Measurements from ENCODE around the gene PFKFB3.
"Not testable (repeated sequence)": the region's sequence is repeated elsewhere in the genome, so short reads cannot be mapped to it uniquely, and the experiment has no call there.

PFKFB3 gene

GRCh38 chr10:6221971-6222751 is 19.4 kb downstream of the PFKFB3 start:
- FAIRE-seq: no peak

DNA sequence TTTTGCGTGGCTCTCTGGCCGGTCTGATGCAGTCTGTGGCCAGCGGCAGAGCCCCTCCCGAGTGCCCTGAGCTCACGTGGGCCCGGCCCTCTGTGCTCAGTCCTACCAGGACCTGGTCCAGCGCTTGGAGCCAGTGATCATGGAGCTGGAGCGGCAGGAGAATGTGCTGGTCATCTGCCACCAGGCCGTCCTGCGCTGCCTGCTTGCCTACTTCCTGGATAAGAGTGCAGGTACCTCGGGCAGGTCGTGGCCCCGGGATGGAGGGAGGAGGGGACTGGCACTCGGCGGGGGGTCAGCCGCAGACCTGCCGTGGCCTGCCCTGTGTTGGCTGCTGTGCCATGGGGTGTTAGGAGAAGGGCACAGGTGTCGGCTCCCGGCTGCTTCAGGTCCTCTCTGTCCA is 20.0 kb downstream of the PFKFB3 start:
- FAIRE-seq: no peak

DNA sequence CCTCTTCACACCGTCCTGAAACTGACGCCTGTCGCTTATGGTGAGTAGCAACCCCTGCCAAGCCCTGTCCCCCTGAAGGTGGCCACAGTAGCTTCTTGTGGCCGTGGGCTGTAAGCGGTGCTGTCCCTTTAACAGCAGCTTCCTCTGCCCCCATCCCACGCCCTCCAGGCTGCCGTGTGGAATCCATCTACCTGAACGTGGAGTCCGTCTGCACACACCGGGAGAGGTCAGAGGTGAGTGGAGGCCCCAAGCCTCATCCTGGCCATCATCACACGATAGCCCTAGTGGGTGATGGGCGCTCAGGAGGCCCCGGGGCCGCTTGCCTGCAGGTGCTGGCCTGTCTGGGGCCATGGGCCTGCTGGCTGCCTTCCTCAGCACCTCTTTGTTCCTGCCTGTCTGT is 21.2 kb downstream of the PFKFB3 start:
- FAIRE-seq: no peak

DNA sequence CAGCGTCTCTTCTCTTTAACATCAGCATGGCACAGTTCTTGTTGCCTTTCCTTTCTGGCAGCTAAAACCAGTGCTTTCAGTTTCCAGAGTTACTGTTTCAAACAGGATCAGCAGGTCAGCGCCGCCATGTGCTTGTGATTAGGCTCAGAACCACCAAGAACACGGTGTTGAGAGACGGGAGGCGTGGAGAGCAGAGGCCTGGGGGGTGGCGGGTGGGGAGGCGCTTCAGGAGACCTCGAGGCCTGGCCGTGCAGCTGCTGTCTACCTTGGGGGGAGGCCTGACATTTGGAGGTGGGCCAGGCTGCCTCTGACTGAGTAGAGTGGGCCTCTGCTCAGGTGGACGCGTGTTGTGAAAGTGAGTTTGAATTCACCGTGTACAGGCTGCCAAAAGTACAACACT is 22.0 kb downstream of the PFKFB3 start:
- FAIRE-seq: no peak

DNA sequence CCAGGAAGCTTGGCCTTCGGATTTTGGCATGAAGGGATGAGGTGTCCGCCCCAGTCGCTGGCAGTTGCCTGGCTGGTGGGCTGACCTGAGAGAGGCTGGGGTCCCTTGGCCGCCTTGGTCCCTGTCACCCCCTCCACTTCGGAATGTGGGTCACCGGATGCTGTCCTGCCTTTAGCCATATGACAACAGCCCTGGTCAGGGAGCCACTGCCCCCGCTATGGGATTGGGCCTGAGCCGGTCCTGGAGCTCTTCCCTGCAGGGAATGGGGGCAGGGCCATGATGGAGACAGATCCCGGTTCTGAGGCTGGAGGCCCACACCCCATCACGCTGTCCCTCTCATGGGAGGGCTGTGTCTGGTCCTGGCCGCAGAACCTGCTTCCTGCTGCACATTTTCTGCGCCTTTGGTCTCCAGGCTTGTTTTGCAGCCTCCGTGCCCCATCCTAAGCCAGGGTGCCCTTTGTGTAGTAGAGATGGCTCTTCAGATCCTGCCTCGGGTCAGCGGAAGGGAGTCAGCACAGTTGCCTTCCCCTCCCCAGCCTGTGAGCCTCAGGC is 22.6 kb downstream of the PFKFB3 start:
- no peak for FAIRE-seq

DNA sequence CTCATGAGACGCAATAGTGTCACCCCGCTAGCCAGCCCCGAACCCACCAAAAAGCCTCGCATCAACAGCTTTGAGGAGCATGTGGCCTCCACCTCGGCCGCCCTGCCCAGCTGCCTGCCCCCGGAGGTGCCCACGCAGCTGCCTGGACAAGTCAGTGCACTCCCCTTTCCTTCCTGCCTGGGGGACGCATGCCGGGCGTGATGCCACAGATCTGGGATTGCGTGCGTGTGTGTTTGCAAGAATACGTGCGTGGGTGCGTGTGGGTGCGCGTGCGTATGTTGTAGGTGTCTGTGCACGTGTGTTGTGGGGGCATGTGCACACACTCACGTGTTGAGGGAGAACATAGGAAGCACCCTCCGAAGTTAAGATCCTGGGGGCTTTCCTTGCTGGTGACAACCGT is 23.5 kb downstream of the PFKFB3 start:
- no peak for FAIRE-seq

GRCh38 chr10:6227346-6227745 is 24.6 kb downstream of the PFKFB3 start:
- FAIRE-seq: no peak

DNA sequence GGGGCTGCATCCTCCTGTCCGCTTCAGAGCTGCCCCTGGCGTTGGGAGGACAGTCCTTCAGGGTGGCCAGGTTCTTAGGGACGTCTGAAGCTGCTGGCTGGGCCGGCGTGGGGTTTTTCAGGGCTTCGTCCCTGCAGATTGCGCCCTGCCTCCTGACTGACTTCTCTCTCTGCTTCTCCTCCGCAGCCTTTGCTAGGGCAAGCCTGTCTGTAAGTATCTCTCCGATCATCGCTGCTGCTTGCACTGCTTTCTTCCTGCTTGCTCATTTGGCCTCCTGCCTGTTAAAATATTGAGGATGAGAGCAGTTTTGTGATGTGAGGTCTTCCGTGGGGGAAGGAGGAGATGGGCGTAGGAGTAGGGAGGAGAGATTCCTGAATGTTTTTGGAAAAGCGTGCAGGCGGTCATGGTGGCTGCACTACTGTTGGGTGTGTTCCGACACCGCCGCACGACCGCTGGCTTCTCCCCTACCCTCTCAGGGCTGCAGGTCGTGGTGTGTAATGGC is 25.3 kb downstream of the PFKFB3 start:
- FAIRE-seq: no peak

DNA sequence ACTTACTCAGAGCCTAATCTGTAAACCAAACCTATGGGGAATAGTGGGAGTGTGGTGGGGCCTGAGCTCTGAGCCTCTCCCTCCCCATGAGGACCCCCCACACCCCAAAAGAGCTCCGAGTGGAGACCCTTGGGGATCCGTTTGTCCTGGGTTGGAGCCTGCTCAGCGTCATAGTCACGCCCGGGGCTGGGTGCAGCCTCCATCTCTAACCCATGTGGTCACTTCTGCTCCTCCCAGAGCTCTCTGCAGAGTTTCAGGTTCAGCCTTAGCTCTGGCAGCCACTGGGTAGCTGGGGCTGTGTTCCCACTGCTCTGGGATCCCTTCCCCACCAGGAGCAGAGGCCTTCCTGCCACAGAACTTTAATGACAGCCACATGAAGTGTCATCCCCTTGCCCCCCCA is 25.9 kb downstream of the PFKFB3 start:
- FAIRE-seq: no peak

DNA sequence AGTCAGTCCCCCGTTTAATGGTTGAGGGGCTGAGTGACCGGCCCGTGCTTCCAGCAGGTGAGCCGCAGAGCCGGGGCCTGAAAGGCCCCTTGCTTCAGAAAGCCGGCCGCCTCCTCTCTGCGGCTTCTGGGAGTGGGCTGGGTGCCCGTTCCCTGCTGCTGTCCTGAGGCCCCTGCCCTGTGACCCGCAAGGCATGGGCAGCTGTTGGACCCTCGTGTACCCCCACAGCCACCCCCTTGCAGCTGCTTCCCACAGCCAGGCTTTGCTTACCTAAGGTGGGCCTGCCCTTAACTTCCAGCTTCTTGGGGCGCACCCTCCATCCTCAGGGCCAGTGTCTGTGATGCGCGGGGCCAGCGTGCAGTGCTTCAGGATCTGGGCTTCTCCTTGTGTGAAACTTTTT is 26.6 kb downstream of the PFKFB3 start:
- FAIRE-seq: no peak

DNA sequence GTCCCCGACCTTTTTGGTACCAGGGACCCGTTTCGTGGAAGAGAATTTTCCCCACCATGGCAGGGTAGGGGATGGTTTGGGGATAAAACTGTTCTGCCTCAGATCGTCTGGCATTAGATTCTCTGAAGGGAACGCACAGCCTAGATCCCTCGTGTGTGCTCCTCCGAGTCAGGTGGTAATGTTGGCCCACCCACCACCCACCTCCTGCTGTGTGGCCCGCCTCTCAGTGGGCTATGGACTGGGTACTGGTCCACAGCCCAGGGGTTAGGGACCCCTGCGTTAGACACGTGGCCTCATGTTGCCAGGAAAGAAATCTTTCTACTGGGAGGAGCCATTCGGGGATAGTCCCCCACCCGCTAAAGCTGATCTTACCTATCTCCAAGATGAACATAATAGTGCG is 27.0 kb downstream of the PFKFB3 start:
- no peak for FAIRE-seq

DNA sequence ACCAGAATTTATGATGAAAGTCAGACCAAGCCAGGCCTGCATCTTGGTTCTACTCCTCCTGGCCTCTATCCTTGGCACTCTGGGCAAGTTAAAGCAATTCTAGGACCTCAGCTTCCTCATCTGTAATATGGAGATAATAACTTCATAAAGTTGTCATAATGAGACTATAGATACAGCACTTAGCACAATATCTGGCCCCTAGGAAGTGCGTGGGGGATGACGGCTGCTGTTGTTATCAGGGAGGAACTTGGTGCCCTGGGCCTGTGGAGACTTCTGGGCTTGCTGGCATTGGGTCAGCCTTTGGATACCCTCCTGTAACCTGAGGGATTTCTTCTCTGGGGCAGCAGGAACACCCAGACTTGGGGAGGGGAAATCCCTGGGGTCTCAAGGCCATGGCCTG is 27.6 kb downstream of the PFKFB3 start:
- no peak for FAIRE-seq

- FAIRE-seq: no peak
These were observed 28.4 kb downstream of the PFKFB3 start for GRCh38 chr10:6231146-6231545.

GRCh38 chr10:6231730-6232129 is 29.0 kb downstream of the PFKFB3 start:
- FAIRE-seq: no peak

- FAIRE-seq: no peak
These were observed 29.6 kb downstream of the PFKFB3 start for GRCh38 chr10:6232225-6232807.

DNA sequence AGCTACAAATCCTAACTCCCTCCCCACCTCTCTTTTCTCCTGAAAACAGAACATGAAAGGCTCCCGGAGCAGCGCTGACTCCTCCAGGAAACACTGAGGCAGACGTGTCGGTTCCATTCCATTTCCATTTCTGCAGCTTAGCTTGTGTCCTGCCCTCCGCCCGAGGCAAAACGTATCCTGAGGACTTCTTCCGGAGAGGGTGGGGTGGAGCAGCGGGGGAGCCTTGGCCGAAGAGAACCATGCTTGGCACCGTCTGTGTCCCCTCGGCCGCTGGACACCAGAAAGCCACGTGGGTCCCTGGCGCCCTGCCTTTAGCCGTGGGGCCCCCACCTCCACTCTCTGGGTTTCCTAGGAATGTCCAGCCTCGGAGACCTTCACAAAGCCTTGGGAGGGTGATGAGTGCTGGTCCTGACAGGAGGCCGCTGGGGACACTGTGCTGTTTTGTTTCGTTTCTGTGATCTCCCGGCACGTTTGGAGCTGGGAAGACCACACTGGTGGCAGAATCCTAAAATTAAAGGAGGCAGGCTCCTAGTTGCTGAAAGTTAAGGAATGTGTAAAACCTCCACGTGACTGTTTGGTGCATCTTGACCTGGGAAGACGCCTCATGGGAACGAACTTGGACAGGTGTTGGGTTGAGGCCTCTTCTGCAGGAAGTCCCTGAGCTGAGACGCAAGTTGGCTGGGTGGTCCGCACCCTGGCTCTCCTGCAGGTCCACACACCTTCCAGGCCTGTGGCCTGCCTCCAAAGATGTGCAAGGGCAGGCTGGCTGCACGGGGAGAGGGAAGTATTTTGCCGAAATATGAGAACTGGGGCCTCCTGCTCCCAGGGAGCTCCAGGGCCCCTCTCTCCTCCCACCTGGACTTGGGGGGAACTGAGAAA is 30.4 kb downstream of the PFKFB3 start:
- no peak for FAIRE-seq

DNA sequence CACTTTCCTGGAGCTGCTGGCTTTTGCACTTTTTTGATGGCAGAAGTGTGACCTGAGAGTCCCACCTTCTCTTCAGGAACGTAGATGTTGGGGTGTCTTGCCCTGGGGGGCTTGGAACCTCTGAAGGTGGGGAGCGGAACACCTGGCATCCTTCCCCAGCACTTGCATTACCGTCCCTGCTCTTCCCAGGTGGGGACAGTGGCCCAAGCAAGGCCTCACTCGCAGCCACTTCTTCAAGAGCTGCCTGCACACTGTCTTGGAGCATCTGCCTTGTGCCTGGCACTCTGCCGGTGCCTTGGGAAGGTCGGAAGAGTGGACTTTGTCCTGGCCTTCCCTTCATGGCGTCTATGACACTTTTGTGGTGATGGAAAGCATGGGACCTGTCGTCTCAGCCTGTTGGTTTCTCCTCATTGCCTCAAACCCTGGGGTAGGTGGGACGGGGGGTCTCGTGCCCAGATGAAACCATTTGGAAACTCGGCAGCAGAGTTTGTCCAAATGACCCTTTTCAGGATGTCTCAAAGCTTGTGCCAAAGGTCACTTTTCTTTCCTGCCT is 31.1 kb downstream of the PFKFB3 start:
- FAIRE-seq: no peak

DNA sequence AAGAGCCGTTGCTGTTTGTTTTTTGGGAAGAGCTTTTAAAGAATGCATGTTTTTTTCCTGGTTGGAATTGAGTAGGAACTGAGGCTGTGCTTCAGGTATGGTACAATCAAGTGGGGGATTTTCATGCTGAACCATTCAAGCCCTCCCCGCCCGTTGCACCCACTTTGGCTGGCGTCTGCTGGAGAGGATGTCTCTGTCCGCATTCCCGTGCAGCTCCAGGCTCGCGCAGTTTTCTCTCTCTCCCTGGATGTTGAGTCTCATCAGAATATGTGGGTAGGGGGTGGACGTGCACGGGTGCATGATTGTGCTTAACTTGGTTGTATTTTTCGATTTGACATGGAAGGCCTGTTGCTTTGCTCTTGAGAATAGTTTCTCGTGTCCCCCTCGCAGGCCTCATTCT is 31.6 kb downstream of the PFKFB3 start:
- no peak for FAIRE-seq

- no peak for FAIRE-seq
These were observed 33.8 kb downstream of the PFKFB3 start for GRCh38 chr10:6236349-6237198.

- FAIRE-seq: no peak
These were observed 34.4 kb downstream of the PFKFB3 start for GRCh38 chr10:6237199-6237530.

GRCh38 chr10:6238587-6239212 is 36.0 kb downstream of the PFKFB3 start:
- FAIRE-seq: not testable (repeated sequence)

Measured in TTC549 (cell line).